OCI-LY1 (cell line): ENCODE data around the gene LIMA1.

Source experiments
- CTCF ChIP-seq: fragments of 200-600 bp; sonication (generic), shearing (Covaris generic); IDR thresholded peaks from 2 replicates; pipeline ENCODE4 v1.5.1; 2017; ENCODE audit warnings: mild to moderate bottlenecking, antibody characterized with exemption, low read length, moderate library complexity, mixed read lengths
- EZH2 ChIP-seq: fragments of 200-600 bp; sonication (generic), shearing (Covaris generic); IDR thresholded peaks from 2 replicates; pipeline ENCODE4 v1.8.0; 2017; ENCODE audit warnings: borderline replicate concordance, mixed run types, mild to moderate bottlenecking, antibody characterized with exemption, low read length, moderate library complexity, mixed read lengths

- TF ChIP-seq CTCF (no peak), EZH2 (no peak)
Observed at GRCh38 chr12:50251619-50252252, 31.6 kb downstream of the LIMA1 start.
